GM23338 (cell line): ENCODE results near the gene PDE4D. TPM values are rescaled to one million over a fixed set of nuclear protein-coding genes. Genes with fewer than 3 reads are reported as not detected.

ENCODE experiments used
- ATAC-seq: fragments of 200-7000 bp; cut with Tn5 transposase; 3 replicates; pipeline ENCODE4 v1.9.1; 2020
- DNase-seq: peaks from one replicate; pipeline ENCODE4 v3.0.0-alpha.2; 2015; ENCODE audit warnings: low spot score
- H2AFZ ChIP-seq: fragments of 200-600 bp; sonication (generic); 2 replicates; pipeline ENCODE4 v1.8.0; 2016; ENCODE audit warnings: antibody characterized with exemption, mild to moderate bottlenecking, moderate library complexity
- H3F3A ChIP-seq: fragments of 200-600 bp; sonication (generic); replicated peaks from 2 replicates; pipeline ENCODE4 v1.8.0; 2017; ENCODE audit warnings: antibody characterized with exemption, mixed run types, low read depth
- H3K27ac ChIP-seq: fragments of 200-600 bp; sonication (generic); 2 replicates; pipeline ENCODE4 v1.6.1; 2016; ENCODE audit warnings: low read depth
- H3K27me3 ChIP-seq: fragments of 200-600 bp; sonication (generic); 2 replicates; pipeline ENCODE4 v1.8.0; 2016; ENCODE audit warnings: mild to moderate bottlenecking, mixed run types, moderate library complexity; ENCODE audit not compliant: insufficient read depth
- H3K36me3 ChIP-seq: fragments of 200-600 bp; sonication (generic); 2 replicates; pipeline ENCODE4 v1.8.0; 2016; ENCODE audit warnings: mild to moderate bottlenecking; ENCODE audit not compliant: insufficient read depth
- H3K4me1 ChIP-seq: fragments of 200-600 bp; sonication (generic); 2 replicates; pipeline ENCODE4 v1.8.0; 2016; ENCODE audit warnings: mild to moderate bottlenecking, moderate library complexity; ENCODE audit not compliant: insufficient read depth
- H3K4me2 ChIP-seq: fragments of 200-600 bp; sonication (generic); 2 replicates; pipeline ENCODE4 v1.7.1; 2017; ENCODE audit warnings: mixed run types
- H3K4me3 ChIP-seq: fragments of 200-600 bp; sonication (generic); 2 replicates; pipeline ENCODE4 v1.6.1; 2016; ENCODE audit warnings: mixed run types
- H3K79me2 ChIP-seq: fragments of 200-600 bp; sonication (generic); replicated peaks from 2 replicates; pipeline ENCODE4 v1.8.0; 2017; ENCODE audit warnings: mild to moderate bottlenecking; ENCODE audit not compliant: insufficient read depth
- H3K9me2 ChIP-seq: fragments of 200-600 bp; sonication (generic); 2 replicates; pipeline ENCODE4 v1.8.0; 2017; ENCODE audit not compliant: insufficient read depth
- H4K20me1 ChIP-seq: fragments of 200-600 bp; sonication (generic); replicated peaks from 2 replicates; pipeline ENCODE4 v1.8.0; 2017; ENCODE audit warnings: mild to moderate bottlenecking; ENCODE audit not compliant: insufficient read depth
- H3K27ac Mint-ChIP-seq: 2 replicates; pipeline ENCODE4 v1.8.0; 2020; ENCODE audit warnings: inconsistent platforms, mild to moderate bottlenecking, moderate library complexity, mixed read lengths
- H3K27me3 Mint-ChIP-seq: 3 replicates; pipeline ENCODE4 v1.8.0; 2022; ENCODE audit warnings: low read depth, mild to moderate bottlenecking, moderate library complexity, mixed read lengths, inconsistent platforms; ENCODE audit not compliant: insufficient read depth, poor library complexity
- H3K36me3 Mint-ChIP-seq: 3 replicates; pipeline ENCODE4 v1.8.0; 2021; ENCODE audit warnings: low read depth, mild to moderate bottlenecking, inconsistent platforms, moderate library complexity, mixed read lengths
- H3K4me1 Mint-ChIP-seq: 3 replicates; pipeline ENCODE4 v1.8.0; 2020; ENCODE audit warnings: mild to moderate bottlenecking, inconsistent platforms, mixed read lengths
- H3K4me3 Mint-ChIP-seq: 3 replicates; pipeline ENCODE4 v1.8.0; 2021; ENCODE audit warnings: moderate library complexity, mild to moderate bottlenecking, inconsistent platforms, mixed read lengths
- H3K9me3 Mint-ChIP-seq: 3 replicates; pipeline ENCODE4 v1.8.0; 2020; ENCODE audit warnings: moderate library complexity, mild to moderate bottlenecking, inconsistent platforms, mixed read lengths
- CREB1 ChIP-seq: fragments of 250-450 bp; sonication (Bioruptor Pico); IDR thresholded peaks from 2 replicates; pipeline ENCODE4 v1.5.0; 2020; ENCODE audit warnings: low read depth, mild to moderate bottlenecking, moderate library complexity
- EZH2 ChIP-seq: fragments of 200-600 bp; sonication (generic); IDR thresholded peaks from one replicate; pipeline ENCODE4 v1.8.0; 2017; ENCODE audit warnings: antibody characterized with exemption, mild to moderate bottlenecking, low read depth; ENCODE audit not compliant: unreplicated experiment
- EZH2phosphoT487 ChIP-seq: fragments of 200-600 bp; sonication (generic); IDR thresholded peaks from one replicate; pipeline ENCODE4 v1.8.1; 2018; ENCODE audit warnings: antibody characterized with exemption; ENCODE audit not compliant: unreplicated experiment
- JUNB ChIP-seq: IDR thresholded peaks from one replicate; pipeline ENCODE4 v1.6.1; 2016; ENCODE audit warnings: antibody characterized with exemption; ENCODE audit not compliant: unreplicated experiment
- NANOG ChIP-seq: IDR thresholded peaks from 2 replicates; pipeline ENCODE4 v1.6.1; 2016; ENCODE audit warnings: antibody characterized with exemption, borderline replicate concordance
- POLR2AphosphoS5 ChIP-seq: IDR thresholded peaks from 2 replicates; pipeline ENCODE4 v1.6.1; 2016; ENCODE audit warnings: antibody characterized with exemption, low read depth
- REST ChIP-seq: IDR thresholded peaks from one replicate; pipeline ENCODE4 v1.6.1; 2018; ENCODE audit warnings: antibody characterized with exemption; ENCODE audit not compliant: unreplicated experiment
- STAT1 ChIP-seq: IDR thresholded peaks from one replicate; pipeline ENCODE4 v1.6.1; 2016; ENCODE audit warnings: antibody characterized with exemption; ENCODE audit not compliant: unreplicated experiment
- ZNF114 ChIP-seq: fragments of 250-450 bp; sonication (Bioruptor Pico); IDR thresholded peaks from 2 replicates; pipeline ENCODE4 v1.5.0; 2020; ENCODE audit warnings: mild to moderate bottlenecking, moderate library complexity
- ZNF331 ChIP-seq: fragments of 250-450 bp; sonication (Bioruptor Pico); IDR thresholded peaks from 2 replicates; pipeline ENCODE4 v1.5.0; 2020; ENCODE audit warnings: low read depth, mild to moderate bottlenecking, moderate library complexity
- ZNF462 ChIP-seq: fragments of 250-450 bp; sonication (Bioruptor Pico); IDR thresholded peaks from 2 replicates; pipeline ENCODE4 v1.5.0; 2020; ENCODE audit warnings: mild to moderate bottlenecking, moderate library complexity
- polyA plus RNA-seq: library from polyadenylated mRNA; unstranded; fragments of >200 nt; fragmentation: Nextera tagmentation; extraction: Ambion mirVana; gene quantifications from 2 replicates; pipeline ENCODE4 v1.2.1, GENCODE V29; 2016
- total RNA-seq: library from RNA; depleted of rRNA; stranded (reverse); fragments of >200 nt; shearing (Covaris generic); gene quantifications from 2 replicates; pipeline ENCODE4 v1.2.3, GENCODE V29; 2014
- TF ChIP-seq, protein P1 (sequence below), 2 experiments: fragments of 200-600 bp in 1 of 2; sonication (generic) in 1 of 2; conservative IDR thresholded peaks; 2 replicates each; pipeline versions ENCODE4 v1.5.1 to v1.6.1; 2016 to 2017; ENCODE audit warnings: antibody characterized with exemption in 2 of 2, low read depth in 2 of 2, mild to moderate bottlenecking in 2 of 2, moderate library complexity in 1 of 2
- TF ChIP-seq, protein P2 (sequence below): IDR thresholded peaks from 2 replicates; pipeline ENCODE4 v1.6.1; 2016; ENCODE audit warnings: antibody characterized with exemption

PDE4D gene
- total and polyA plus RNA-seq, 2 experiments from 2014 or later, result 2.1 to 4.7 TPM

- Histone ChIP-seq H3K4me2 (no peak overlapping the region), H4K20me1 (no peaks in the 10 kb centered on the region), H3K27ac (no peak overlapping the region), H3K4me3 (no peak overlapping the region), H3F3A (no peaks in the 10 kb centered on the region), H3K27me3 (no peaks in the 10 kb centered on the region), H3K36me3 (no peaks in the 10 kb centered on the region), H3K9me2 (no peaks in the 10 kb centered on the region), H2AFZ (no peak overlapping the region), H3K4me1 (no peaks in the 10 kb centered on the region), H3K79me2 (no peaks in the 10 kb centered on the region)
- Mint-ChIP-seq H3K27ac (no peak overlapping the region), H3K4me1 (no peaks in the 10 kb centered on the region), H3K9me3 (no peaks in the 10 kb centered on the region), H3K27me3 (no peaks in the 10 kb centered on the region), H3K4me3 (no peak overlapping the region), H3K36me3 (no peaks in the 10 kb centered on the region)
- DNase-seq, result no peak
- no peak for ATAC-seq
- TF ChIP-seq ZNF331 (CRISPR knock-in tag) (no peak), CREB1 (CRISPR knock-in tag) (no peak), POLR2AphosphoS5 (no peak), ZNF114 (CRISPR knock-in tag) (no peak), ZNF462 (no peak), NANOG (no peak), JUNB (no peak), STAT1 (no peak), EZH2 (no peak), REST (no peak), EZH2phosphoT487 (no peak)
- TF ChIP-seq, protein P1, sequence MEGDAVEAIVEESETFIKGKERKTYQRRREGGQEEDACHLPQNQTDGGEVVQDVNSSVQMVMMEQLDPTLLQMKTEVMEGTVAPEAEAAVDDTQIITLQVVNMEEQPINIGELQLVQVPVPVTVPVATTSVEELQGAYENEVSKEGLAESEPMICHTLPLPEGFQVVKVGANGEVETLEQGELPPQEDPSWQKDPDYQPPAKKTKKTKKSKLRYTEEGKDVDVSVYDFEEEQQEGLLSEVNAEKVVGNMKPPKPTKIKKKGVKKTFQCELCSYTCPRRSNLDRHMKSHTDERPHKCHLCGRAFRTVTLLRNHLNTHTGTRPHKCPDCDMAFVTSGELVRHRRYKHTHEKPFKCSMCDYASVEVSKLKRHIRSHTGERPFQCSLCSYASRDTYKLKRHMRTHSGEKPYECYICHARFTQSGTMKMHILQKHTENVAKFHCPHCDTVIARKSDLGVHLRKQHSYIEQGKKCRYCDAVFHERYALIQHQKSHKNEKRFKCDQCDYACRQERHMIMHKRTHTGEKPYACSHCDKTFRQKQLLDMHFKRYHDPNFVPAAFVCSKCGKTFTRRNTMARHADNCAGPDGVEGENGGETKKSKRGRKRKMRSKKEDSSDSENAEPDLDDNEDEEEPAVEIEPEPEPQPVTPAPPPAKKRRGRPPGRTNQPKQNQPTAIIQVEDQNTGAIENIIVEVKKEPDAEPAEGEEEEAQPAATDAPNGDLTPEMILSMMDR (conservative IDR thresholded peaks at IDR 0.05; ENCODE audit: low read depth in 2 of 2), result no peak
- TF ChIP-seq, protein P2, sequence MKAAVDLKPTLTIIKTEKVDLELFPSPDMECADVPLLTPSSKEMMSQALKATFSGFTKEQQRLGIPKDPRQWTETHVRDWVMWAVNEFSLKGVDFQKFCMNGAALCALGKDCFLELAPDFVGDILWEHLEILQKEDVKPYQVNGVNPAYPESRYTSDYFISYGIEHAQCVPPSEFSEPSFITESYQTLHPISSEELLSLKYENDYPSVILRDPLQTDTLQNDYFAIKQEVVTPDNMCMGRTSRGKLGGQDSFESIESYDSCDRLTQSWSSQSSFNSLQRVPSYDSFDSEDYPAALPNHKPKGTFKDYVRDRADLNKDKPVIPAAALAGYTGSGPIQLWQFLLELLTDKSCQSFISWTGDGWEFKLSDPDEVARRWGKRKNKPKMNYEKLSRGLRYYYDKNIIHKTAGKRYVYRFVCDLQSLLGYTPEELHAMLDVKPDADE, result no peak
Measured at GRCh38 chr5:59246145-59246869, 647.2 kb downstream of the PDE4D start.
